BJ (cell line): Measurements from ENCODE around the gene ZNF862. TPM values are rescaled to one million over a fixed set of nuclear protein-coding genes. Genes with fewer than 3 reads are reported as not detected.

Experiments used
- CTCF ChIA-PET: fragments of 350-600 bp; formaldehyde crosslinking; extraction: SDS; loops from one replicate; lab custom pipeline; 2021; ENCODE audit warnings: antibody characterized with exemption, inconsistent platforms; lab: Yijun Ruan, JAX
- POLR2A ChIA-PET: fragments of 300-600 bp; sonication (Branson Sonifier 250); formaldehyde crosslinking; extraction: SDS; loops from one replicate; lab custom pipeline; 2021; ENCODE audit warnings: antibody characterized with exemption; lab: Charles Lee
- DNase-seq: peaks from one replicate; pipeline ENCODE4 v3.0.0-alpha.2; 2011; ENCODE audit warnings: low read depth
- H3K27me3 ChIP-seq: 2 replicates; pipeline ENCODE4 v1.6.0; 2011; ENCODE audit warnings: low read length; ENCODE audit not compliant: control insufficient read depth, insufficient read depth
- H3K36me3 ChIP-seq: 2 replicates; pipeline ENCODE4 v1.5.1; 2011; ENCODE audit warnings: low read length; ENCODE audit not compliant: control insufficient read depth, insufficient read depth
- H3K4me3 ChIP-seq: 2 replicates; pipeline ENCODE4 v1.5.1; 2011; ENCODE audit warnings: low read depth, mild to moderate bottlenecking, control low read depth, low read length
- polyA plus RNA-seq: library from polyadenylated mRNA; depleted of rRNA; stranded (reverse); fragments of >200 nt; gene quantifications from 2 replicates; pipeline ENCODE4 v1.2.3, GENCODE V29; 2011
- TF ChIP-seq, protein P1 (sequence below): IDR thresholded peaks from 2 replicates; pipeline ENCODE4 v1.5.1; 2011; ENCODE audit warnings: low read depth, mild to moderate bottlenecking, control low read depth, inconsistent platforms, low read length, moderate library complexity; ENCODE audit not compliant: insufficient read depth

ZNF862 gene
- polyA plus RNA-seq, 1 experiment = 20.4 TPM

DNA sequence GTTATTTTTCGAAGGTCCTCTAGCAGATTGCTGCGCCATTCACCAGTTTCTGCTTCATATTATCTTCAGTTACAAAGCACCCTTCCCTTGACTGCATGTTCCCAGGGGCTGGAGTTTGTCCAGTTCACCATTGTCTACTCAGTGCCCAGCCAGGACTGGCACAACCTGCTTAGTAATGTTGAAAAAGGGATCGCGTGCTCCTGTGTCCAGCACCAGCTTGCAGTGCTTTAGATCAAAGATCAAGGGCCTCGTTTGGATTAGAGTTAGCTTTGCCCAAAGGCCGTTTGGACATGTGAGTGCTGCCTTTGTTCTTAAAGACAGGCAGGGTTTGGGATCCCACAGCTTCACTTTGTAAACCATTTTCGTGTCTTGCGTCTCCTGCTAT is 36.5 kb downstream of the ZNF862 start:
- Histone ChIP-seq H3K36me3 (no peaks in the 10 kb centered on the region; the same call in 1 of the 2 replicates), H3K27me3 (no peaks in the 10 kb centered on the region), H3K4me3 (no peak overlapping the region)
- DNase-seq = no peak
- POLR2A ChIA-PET = no interaction called here
- TF ChIP-seq, protein P1, sequence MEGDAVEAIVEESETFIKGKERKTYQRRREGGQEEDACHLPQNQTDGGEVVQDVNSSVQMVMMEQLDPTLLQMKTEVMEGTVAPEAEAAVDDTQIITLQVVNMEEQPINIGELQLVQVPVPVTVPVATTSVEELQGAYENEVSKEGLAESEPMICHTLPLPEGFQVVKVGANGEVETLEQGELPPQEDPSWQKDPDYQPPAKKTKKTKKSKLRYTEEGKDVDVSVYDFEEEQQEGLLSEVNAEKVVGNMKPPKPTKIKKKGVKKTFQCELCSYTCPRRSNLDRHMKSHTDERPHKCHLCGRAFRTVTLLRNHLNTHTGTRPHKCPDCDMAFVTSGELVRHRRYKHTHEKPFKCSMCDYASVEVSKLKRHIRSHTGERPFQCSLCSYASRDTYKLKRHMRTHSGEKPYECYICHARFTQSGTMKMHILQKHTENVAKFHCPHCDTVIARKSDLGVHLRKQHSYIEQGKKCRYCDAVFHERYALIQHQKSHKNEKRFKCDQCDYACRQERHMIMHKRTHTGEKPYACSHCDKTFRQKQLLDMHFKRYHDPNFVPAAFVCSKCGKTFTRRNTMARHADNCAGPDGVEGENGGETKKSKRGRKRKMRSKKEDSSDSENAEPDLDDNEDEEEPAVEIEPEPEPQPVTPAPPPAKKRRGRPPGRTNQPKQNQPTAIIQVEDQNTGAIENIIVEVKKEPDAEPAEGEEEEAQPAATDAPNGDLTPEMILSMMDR = no peak
- CTCF ChIA-PET = no interaction called here

DNA sequence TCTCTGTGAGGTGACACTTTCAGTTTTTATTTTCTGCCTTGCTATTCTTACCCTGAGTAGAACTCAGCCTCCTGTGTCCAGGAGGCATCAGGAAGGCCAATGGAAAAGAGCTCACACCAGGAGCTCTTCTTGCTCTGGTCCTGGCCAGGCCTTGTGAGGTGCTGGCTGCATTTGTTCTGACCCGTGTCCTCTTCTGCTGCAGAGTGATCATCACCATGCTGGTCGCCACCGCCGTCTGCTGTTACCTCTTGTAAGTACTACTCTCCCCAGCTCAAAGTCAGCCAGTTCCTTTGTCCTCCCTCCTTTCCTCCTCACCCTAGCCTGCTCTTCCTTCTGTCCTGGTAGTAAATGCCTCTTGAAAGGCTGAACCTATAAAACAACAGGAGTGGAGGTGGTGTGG is 37.2 kb downstream of the ZNF862 start:
- POLR2A ChIA-PET = no interaction called here
- no peak for DNase-seq
- Histone ChIP-seq H3K27me3 (no peaks in the 10 kb centered on the region), H3K36me3 (no peaks in the 10 kb centered on the region; the same call in 1 of the 2 replicates), H3K4me3 (no peak overlapping the region)
- CTCF ChIA-PET = interaction anchor here (1.2 kb wide), 1 partner anchor 9 kb away, joined by 4 read pairs; no protein-coding TSS in a partner anchor
- TF ChIP-seq, protein P1 = no peak

DNA sequence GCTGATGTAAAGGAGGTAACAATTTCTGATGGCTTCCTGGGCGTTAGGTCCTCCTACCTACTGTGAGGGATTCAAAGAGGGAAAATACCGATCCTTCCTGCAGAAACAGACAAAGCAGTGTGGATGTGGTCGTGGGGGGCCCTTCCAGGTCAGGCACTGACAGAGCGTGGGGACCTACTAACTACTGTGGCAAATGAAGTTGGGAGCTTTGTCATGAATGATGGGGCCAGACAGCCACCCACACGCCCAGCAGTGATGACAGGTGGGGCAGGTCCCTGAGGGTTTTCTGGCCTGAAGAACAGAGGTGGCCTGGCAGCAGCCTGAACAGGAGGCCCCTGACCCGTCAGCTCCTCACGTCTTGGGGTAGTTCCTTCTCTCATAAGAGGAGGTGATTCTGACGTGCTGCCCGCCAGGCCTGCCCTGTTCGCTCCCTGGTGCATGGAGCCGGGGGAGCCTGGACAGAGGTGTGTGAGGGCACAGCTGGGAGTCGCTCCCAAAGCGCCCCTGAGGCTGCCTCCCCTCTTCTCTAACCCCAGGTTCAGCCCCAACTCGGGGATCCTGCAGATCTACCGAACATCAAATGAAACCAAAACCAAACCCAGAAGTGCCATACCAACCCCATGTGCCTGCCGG is 39.8 kb downstream of the ZNF862 start:
- Histone ChIP-seq H3K4me3 (no peak overlapping the region), H3K27me3 (no peaks in the 10 kb centered on the region), H3K36me3 (no peaks in the 10 kb centered on the region)
- TF ChIP-seq, protein P1 = no peak
- ChIA-PET POLR2A (no interaction called here), CTCF (no interaction called here)
- no peak for DNase-seq

DNA sequence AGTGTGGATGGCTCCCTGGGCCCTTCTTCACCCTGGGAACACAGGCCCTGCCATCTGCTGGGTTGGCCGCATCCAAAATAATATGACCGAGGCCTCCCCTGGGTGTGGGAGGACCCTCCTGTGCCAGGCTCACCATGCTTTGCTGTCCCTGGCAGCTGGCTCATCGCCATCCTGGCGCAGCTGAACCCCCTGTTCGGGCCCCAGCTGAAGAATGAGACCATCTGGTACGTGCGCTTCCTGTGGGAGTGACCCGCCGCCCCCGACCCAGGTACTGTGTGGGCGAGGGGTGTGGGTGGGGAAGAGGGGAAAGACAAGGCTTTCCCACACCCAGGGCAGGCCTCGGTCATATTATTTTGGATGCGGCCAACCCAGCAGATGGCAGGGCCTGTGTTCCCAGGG is 40.3 kb downstream of the ZNF862 start:
- no peak for DNase-seq
- ChIA-PET CTCF (no interaction called here), POLR2A (no interaction called here)
- no peaks in the 10 kb centered on the region for H3K27me3 ChIP-seq
- no peak overlapping the region for H3K4me3 ChIP-seq
- no peaks in the 10 kb centered on the region for H3K36me3 ChIP-seq
- TF ChIP-seq, protein P1 = no peak

DNA sequence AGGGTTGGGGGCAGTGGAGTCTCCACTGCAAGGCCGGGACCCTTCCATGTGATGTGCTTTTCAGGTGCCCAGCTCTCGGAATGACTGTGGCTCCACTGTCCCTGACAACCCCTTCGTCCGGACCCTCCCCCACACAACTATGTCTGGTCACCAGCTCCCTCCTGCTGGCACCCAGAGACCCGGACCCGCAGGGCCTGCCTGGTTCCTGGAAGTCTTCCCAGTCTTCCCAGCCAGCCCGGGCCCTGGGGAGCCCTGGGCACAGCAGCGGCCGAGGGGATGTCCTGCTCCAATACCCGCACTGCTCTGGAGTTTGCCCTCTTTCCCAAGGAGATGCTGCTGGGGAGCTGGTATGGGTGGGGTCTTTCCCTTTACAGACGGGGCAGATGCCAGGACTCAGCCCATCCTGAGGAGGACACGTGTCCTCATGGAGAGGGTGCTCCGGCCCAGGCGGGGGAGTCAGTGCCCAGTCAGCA is 41.1 kb downstream of the ZNF862 start:
- no peak overlapping the region for H3K4me3 ChIP-seq
- DNase-seq = no peak
- TF ChIP-seq, protein P1 = no peak
- H3K36me3 ChIP-seq = no peaks in the 10 kb centered on the region
- POLR2A ChIA-PET = no interaction called here
- CTCF ChIA-PET = no interaction called here
- no peaks in the 10 kb centered on the region for H3K27me3 ChIP-seq
